Measurements from ENCODE around the gene SNX10.
"Not testable (repeated sequence)": the region's sequence is repeated elsewhere in the genome, so short reads cannot be mapped to it uniquely, and the experiment has no call there.

SNX10 gene

DNA sequence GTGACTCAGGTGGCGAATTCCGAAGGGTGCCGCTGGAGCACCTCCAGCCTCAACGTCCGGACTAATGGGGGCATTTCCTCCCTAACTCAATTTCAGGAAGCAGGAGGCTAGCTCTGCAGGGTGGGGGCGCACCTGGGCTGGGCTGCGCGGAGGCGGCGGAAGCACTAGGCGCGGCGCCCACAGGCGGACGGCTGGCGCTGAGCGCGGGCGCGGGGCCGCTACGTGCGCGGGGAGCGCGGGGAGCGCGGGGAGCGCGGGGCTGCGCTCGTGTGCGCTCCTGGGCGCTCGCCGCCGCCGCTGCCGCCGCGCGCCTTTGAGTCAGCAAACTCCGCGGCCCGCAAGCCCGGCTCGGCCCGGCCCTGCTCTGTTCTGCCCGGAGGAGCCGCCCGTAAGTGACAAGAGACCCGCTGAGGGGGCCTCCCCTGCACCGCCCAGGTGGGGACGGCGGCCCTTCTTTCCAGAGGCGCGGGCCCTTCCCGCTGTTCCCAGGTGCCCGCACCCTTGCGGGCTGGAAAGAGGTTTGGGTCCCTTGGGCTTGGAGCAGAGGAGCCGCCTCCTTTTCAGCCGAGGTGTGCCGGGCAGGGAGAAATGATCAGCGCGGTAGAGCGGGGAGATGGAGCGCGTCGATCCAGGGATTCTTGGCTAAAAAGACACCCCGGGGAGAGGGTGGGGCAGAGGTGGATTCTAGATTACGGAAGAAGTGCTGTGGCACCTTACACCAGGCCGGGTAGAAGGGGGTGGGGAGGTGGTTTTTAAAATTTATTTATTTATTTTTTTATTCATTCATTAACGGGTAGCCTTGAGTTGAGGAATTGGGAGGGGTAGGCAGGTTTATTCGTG, at the start of gene SNX10:
TSS of gene SNX10 (plus strand) at position 164 of the 840 bp plus-strand sequence. CDS start 54,581 bp downstream, outside the sequence.
- peaks cover 7% of the 10 kb centered on the region for H3K4me1 Mint-ChIP-seq
- peak within 1 kb of the TSS; percentile 86 to 97 (median 88) for H3K4me3 Mint-ChIP-seq
- H3K9me3 Mint-ChIP-seq, result no peaks in the 10 kb centered on the region
- H3K27me3 Mint-ChIP-seq (ENCODE audit: low read depth), result no peaks in the 10 kb centered on the region
- H3K27ac Mint-ChIP-seq, result peak within 1 kb of the TSS in 1 of 3 experiments; percentile 50
- H3K36me3 Mint-ChIP-seq (ENCODE audit: low read depth), result no peaks in the 10 kb centered on the region
- TF ChIP-seq, protein P1, sequence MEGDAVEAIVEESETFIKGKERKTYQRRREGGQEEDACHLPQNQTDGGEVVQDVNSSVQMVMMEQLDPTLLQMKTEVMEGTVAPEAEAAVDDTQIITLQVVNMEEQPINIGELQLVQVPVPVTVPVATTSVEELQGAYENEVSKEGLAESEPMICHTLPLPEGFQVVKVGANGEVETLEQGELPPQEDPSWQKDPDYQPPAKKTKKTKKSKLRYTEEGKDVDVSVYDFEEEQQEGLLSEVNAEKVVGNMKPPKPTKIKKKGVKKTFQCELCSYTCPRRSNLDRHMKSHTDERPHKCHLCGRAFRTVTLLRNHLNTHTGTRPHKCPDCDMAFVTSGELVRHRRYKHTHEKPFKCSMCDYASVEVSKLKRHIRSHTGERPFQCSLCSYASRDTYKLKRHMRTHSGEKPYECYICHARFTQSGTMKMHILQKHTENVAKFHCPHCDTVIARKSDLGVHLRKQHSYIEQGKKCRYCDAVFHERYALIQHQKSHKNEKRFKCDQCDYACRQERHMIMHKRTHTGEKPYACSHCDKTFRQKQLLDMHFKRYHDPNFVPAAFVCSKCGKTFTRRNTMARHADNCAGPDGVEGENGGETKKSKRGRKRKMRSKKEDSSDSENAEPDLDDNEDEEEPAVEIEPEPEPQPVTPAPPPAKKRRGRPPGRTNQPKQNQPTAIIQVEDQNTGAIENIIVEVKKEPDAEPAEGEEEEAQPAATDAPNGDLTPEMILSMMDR (IDR thresholded peaks at IDR 0.05; ENCODE audit: unreplicated experiment in 3 of 3), result peak in 1 of 3 experiments; percentile 14

DNA sequence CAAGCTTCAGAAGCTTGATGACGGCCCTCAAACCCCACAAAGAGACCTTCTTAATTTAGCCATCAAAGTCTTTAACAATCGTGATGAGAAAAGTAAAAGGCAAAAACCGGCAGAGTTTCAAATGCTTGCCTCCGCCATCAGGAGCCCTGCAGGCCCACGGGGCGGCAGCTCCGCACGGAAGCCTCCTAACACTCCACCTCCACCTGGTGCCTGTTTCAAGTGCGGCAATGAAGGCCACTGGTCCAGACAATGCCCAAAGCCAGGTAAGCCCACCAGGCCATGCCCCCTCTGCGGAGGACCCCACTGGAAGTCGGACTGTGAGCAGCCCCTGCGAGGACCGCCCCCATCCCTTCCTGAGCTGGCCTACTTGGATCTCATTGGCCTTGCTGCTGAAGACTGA, 46.5 kb upstream of the SNX10 start:
- H3K27me3 Mint-ChIP-seq (ENCODE audit: low read depth), result no peaks in the 10 kb centered on the region
- H3K4me3 Mint-ChIP-seq, result no peak overlapping the region
- no peak overlapping the region for H3K27ac Mint-ChIP-seq
- no peaks in the 10 kb centered on the region for H3K36me3 Mint-ChIP-seq (ENCODE audit: low read depth)
- H3K9me3 Mint-ChIP-seq, result no peaks in the 10 kb centered on the region
- H3K4me1 Mint-ChIP-seq, result no peaks in the 10 kb centered on the region
- TF ChIP-seq, protein P1 (IDR thresholded peaks at IDR 0.05; ENCODE audit: unreplicated experiment in 3 of 3), result no peak

- Mint-ChIP-seq H3K4me3 (no peak overlapping the region), H3K27ac (no peak overlapping the region), H3K36me3 (ENCODE audit: low read depth) (no peaks in the 10 kb centered on the region), H3K4me1 (no peaks in the 10 kb centered on the region), H3K9me3 (no peaks in the 10 kb centered on the region), H3K27me3 (ENCODE audit: low read depth) (no peaks in the 10 kb centered on the region)
- TF ChIP-seq, protein P1 (IDR thresholded peaks at IDR 0.05; ENCODE audit: unreplicated experiment in 3 of 3), result no peak
Observed at GRCh38 chr7:26250239-26250638, 41.4 kb upstream of the SNX10 start.

GRCh38 chr7:26261866-26262265, 29.8 kb upstream of the SNX10 start:
- H3K4me1 Mint-ChIP-seq; H3K4me3 Mint-ChIP-seq; H3K27ac Mint-ChIP-seq; H3K36me3 Mint-ChIP-seq (ENCODE audit: low read depth); H3K27me3 Mint-ChIP-seq (ENCODE audit: low read depth): not testable (repeated sequence)
- peaks cover 30% of the 10 kb centered on the region for H3K9me3 Mint-ChIP-seq

- Mint-ChIP-seq H3K27me3 (ENCODE audit: low read depth) (no peaks in the 10 kb centered on the region), H3K9me3 (peaks cover 30% of the 10 kb centered on the region), H3K4me3 (no peak overlapping the region), H3K4me1 (no peaks in the 10 kb centered on the region), H3K27ac (peak overlapping the region in 1 of 3 experiments; percentile 2), H3K36me3 (ENCODE audit: low read depth) (peaks cover 5% of the 10 kb centered on the region)
- TF ChIP-seq, protein P1 (IDR thresholded peaks at IDR 0.05; ENCODE audit: unreplicated experiment in 3 of 3), result no peak
Observed at GRCh38 chr7:26265065-26265464, 26.6 kb upstream of the SNX10 start.

- peaks cover 30% of the 10 kb centered on the region for H3K9me3 Mint-ChIP-seq
- TF ChIP-seq, protein P1 (IDR thresholded peaks at IDR 0.05; ENCODE audit: unreplicated experiment in 3 of 3), result no peak
- H3K27ac Mint-ChIP-seq, result peak overlapping the region in 1 of 3 experiments; percentile 2
- H3K4me1 Mint-ChIP-seq, result no peaks in the 10 kb centered on the region
- no peaks in the 10 kb centered on the region for H3K27me3 Mint-ChIP-seq (ENCODE audit: low read depth)
- peaks cover 5% of the 10 kb centered on the region for H3K36me3 Mint-ChIP-seq (ENCODE audit: low read depth)
- no peak overlapping the region for H3K4me3 Mint-ChIP-seq
Observed at GRCh38 chr7:26265499-26266075, 26.1 kb upstream of the SNX10 start.

All from nephron (organoid).